NCI-H2107 treated with DMSO at 0.1 percent for 48 hours (cell line): ENCODE measurements around the gene FGD2.
A peak's percentile ranks its signal among the peaks of the same experiment; 100 is the strongest.
"Not testable (repeated sequence)": the region's sequence is repeated elsewhere in the genome, so short reads cannot be mapped to it uniquely, and the experiment has no call there.

ENCODE experiments used
- DNase-seq: peaks from one replicate; lab custom pipeline; 2025; ENCODE audit not compliant: unreplicated experiment; lab: John Stamatoyannopoulos, UW

The FGD2 gene

DNA sequence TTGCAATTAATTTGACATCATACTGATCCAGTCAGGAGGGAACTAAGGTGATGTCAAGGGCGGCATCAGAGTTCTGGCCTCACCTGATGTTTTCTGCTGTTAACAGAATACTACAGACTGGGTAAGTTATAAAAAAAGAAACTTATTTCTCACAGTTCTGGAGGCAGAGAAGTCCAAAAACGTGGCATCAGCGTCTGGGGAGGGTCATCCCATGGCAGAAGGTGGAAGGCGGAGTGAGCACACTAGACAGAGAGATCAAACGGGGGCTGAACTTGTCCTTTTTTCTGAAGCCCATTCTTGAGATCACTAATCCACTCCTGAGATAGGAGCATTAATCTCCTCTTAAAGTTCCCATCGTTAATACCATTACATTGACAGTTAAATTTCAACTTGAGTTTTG, 16.2 kb upstream of the FGD2 start:
- no peak for DNase-seq

- DNase-seq: not testable (repeated sequence)
Observed at GRCh38 chr6:36990401-36990800, 15.1 kb upstream of the FGD2 start.

DNA sequence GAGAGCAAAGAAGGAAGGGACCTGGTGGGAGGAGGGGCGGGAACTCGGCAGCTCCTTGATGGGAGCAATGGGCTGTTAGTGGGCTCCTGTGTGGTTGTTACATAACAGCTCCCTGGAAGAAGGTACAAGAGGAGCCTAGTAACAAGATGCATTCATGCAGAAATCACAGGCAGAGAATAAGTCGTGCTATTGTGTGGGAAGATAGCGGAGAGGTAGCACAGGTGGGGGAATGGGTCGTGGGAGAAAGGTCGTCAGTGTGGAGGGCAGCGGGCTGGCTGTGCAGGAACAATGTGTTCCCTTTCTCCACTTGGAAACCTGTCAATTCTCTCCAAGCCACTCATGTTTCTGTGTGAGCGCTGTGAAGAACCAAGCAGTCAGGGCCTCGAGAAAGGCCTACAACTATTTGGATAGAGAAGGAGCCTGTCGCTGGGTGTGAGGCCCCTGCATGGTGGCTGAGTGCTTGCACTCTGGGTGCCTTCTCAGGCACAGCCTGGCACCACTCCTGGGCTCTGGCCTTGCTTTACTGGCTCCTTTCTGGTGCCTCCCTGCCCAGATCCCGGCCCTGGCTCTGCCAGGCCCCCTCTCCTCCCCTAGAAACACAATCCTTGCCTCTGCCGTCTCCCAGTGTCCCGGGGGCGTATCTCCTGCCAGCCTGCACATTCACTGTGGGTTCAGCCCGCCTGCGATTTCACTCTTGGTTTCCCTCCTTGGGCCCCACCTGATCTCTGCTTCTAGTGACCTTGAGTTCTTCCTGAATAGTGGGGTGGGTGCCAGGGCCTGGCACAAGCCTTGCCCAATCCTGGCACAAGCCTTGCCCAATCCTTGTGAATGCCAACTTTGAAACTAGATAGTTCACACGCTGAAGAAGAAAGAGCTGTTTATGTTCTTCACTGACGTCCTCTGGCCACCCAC, 7.4 kb upstream of the FGD2 start:
- peak; percentile 16 for DNase-seq

DNA sequence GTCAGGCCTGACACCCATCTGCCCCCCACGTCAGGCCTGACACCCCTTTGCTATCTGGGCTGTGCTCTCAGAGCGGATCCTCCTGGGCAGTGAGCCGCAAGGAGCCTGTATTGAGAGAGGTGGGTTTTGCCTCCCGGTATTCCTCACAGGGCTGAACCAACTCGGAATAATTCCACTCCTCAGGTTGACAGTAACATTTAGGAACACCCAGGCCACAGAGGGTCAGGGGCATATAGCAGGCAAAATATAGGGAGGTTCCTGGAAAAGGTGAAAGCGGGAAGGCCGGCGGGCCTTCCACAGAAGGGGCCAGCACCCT, 6.8 kb upstream of the FGD2 start:
- DNase-seq: no peak

DNA sequence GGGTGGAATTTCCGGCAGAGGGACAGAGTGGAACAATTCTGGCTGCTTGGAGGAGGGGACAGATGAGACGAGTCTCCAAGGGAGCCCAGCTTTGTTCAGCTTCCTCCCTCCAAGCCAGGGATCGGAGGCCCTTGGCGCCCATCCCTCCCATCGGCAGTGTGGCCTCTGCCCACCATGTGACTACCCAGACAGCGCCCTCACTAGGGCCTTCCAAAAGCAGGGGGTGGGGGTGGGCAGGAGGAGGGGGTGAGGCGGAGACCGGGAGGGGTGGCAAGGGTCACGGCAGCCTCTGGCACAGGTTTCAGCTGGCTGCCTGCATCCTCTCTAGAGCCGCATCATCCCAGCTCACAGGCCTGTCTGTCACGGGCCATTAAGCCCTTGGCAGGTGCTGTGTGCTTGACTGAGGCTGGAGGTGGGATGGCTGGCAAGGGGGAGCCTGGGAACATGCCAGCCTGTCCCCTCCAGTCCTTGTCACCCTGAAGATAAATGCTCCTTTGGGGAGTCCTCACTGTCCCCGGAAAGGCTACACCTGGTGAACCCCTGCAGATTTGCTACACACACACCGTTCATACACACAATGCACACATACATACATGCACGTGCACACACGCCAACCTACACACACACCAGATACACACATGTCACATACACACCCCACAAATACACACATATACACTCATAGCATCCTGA, 6.2 kb upstream of the FGD2 start:
- DNase-seq: peak; percentile 34

GRCh38 chr6:36999751-37000125, 5.7 kb upstream of the FGD2 start:
- DNase-seq: no peak

- no peak for DNase-seq
Observed at GRCh38 chr6:37004044-37004980, 1.1 kb upstream of the FGD2 start.

DNA sequence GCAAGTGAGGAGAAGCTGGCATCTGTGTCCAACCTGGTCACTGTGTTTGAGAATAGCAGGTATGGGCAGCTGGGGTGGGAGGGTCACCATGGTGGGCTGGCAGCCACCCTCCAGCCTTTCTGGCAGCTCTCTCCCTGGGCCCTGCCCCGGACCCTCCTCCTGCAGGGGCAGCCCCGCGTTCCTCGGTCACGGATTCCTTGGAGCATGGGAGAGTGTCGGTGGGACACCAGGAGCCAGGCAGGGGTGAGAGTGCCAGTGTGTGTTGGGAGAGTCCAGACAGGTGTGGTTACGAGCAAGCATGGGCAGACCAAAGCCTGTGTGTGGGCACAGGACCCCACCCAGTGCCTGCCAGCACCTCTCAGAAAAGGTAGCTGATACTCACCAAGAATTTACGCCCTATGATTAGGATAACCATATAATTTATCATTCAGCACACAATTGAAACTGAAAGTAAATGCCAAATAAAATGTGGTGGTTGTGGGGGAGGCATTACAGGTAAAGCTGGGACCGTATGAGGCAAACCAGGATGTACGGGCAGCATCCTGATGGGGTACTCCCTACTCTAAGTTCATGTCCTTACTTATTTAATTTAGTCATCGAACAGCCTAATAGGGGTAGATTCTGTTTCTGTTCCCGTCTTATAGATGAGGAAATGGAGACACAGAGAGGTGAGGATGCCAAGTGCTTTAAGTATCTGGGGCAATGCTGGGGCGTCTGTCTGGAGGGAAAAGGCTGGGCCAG, 542 bp downstream of the FGD2 start:
- DNase-seq: no peak

DNA sequence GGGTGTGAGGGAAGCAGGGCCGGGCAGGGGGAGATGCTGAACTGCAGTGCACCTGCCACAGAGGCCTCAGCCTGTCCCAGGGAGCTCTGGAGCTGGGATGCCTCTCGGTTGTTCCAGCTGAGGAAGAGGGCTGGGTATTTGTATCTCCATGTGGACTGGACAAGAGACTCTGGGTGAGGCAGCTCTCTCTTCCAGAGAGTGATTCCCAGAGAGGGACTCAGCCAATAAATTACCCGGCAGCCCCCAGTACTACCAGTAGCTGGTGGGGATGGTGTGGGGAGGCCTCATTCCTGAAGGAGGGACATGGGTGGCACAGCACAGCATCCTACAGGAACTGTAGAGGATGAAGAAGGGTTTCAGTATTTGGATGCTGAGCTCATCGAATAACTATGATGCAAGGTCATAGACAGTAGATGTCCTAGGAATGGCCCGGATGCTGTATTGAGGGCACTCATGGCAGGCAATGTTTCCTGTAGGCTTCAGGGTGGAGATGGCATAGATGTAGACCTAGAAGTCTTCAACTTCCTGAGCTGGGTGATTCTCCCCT, 1.4 kb downstream of the FGD2 start:
- no peak for DNase-seq

- DNase-seq: no peak
Observed at GRCh38 chr6:37007340-37008043, 2.0 kb downstream of the FGD2 start.

DNA sequence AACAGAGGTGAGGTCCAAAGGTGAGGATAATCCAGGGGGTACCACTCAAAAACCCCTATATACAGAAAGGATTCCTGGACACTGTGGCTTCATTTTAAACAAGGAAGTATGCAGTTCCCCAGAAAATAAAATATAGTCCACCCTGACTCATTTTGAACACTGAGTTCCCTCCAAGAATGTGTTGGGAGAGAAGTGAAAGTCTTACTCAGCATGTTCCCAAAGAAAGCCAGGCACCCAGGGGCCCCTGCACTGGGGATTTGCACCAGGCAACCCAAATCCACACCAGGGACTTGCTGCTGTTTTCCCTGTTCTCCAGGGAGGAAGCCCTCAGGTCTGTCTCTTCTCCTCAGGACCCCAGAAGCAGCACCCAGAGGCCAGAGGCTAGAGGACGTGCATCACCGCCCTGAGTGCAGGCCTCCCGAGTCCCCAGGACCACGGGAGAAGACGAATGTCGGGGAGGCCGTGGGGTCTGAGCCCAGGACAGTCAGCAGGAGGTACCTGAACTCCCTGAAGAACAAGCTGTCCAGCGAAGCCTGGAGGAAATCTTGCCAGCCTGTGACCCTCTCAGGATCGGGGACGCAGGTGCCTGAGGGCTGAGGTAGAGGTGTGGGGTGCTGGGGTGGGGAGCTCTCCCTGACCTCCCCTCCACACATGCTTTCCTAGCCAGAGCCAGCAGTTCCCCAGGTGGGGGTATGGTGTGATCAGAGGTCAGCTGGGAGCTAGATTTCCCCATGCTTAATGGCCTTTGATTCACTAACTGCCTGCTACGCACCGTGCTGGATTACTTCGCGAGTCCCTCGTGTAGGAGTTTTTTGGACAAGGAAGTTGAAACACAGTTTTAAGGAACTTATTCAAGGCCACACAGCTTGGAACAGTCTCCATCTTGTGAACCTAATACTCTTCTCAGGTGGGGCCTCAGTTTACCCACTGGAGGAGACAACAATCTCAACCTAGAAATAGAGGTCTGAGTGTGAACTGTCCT, 3.3 kb downstream of the FGD2 start:
- no peak for DNase-seq

DNA sequence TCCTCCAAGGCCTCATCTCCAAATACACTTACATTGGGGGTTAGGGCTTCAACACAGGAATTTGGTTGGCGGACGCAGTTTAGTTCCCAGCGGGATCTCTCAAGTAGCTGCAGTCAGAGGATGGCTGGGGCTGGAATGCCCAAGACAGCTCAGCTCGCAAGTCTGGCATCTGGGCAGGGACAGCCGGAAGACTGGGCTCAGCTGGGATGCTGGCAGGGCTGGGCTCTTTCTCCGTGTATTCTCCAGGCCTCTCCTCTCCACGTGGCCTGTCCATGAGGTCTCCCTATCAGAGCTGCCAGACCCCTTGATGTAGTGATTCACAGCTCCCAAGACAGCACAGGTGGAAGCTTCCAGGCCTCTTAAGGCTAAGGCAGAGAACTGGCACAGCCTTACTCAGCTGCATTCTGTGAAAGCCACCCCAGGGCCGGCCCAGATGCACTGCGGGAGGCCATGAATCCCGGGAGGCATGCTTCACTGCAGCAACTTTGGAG, 5.0 kb downstream of the FGD2 start:
- no peak for DNase-seq

GRCh38 chr6:37011656-37012378, 6.4 kb downstream of the FGD2 start:
- no peak for DNase-seq

DNA sequence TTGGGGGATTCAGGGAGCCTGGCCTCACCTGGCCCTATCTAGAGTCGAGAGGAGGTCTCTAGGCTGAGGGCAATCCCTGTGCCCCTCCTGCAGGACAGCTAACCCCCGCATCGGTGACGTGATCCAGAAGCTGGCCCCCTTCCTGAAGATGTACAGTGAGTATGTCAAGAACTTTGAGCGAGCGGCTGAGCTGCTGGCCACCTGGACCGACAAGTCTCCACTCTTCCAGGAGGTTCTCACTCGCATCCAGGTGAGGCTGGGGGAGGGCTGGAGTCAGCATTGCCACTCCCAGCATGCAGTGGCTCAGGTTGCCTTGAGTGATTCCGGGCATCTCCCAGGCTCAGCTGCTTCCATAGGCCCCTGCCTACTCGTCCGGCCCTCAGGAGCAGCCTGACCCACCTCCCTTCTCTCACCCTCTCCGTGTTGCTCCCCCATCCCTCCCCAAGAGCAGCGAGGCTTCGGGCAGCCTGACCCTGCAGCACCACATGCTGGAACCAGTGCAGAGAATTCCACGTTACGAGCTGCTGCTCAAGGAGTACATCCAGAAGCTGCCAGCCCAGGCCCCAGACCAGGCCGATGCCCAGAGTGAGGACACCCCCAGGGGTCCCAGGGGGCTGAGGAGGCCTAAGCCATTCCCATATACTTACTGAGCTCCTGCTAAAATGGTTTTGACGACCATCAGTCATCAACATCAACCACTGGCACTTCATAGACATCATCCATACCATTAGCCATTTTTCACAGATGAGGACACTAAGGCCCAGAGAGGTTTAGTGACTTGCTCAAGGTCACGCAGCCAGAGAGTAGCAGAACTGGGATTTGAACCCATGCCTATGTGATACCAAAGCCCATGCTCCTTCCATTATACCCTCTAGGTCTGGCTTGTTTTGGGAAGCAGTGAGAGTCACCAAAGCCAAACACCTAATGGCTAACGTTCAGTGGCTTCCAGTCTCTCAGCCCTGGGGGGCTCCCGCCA, 8.3 kb downstream of the FGD2 start:
- DNase-seq: no peak

GRCh38 chr6:37014667-37015066, 9.2 kb downstream of the FGD2 start:
- no peak for DNase-seq

- DNase-seq: no peak
Observed at GRCh38 chr6:37015532-37015931, 10.1 kb downstream of the FGD2 start.

- DNase-seq: no peak
Observed at GRCh38 chr6:37016995-37017394, 11.5 kb downstream of the FGD2 start.
